ENCODE measurements around the gene ATP6V0B. TPM values are rescaled to one million over a fixed set of nuclear protein-coding genes. Genes with fewer than 3 reads are reported as not detected.
A peak's percentile ranks its signal among the peaks of the same experiment; 100 is the strongest.

The ATP6V0B gene
- polyA plus RNA-seq, 3 donors, result 152 to 168 (median 168) TPM

GRCh38 chr1:43995984-43996732 lies 21.4 kb downstream of the ATP6V0B start:
- no peak for DNase-seq

GRCh38 chr1:43996733-43997115 lies 22.0 kb downstream of the ATP6V0B start:
- no peak for DNase-seq

GRCh38 chr1:43997295-43997999 lies 22.7 kb downstream of the ATP6V0B start:
- no peak for DNase-seq

- no peak for DNase-seq
These were observed 23.2 kb downstream of the ATP6V0B start for GRCh38 chr1:43998000-43998378.

GRCh38 chr1:43999455-43999854 lies 24.7 kb downstream of the ATP6V0B start:
- DNase-seq, result no peak

- no peak for DNase-seq
These were observed 25.4 kb downstream of the ATP6V0B start for GRCh38 chr1:44000122-44000665.

- DNase-seq, result no peak
These were observed 27.4 kb downstream of the ATP6V0B start for GRCh38 chr1:44002165-44002564.

GRCh38 chr1:44002606-44003157 lies 27.9 kb downstream of the ATP6V0B start:
- DNase-seq, result no peak

GRCh38 chr1:44008259-44008658 lies 33.5 kb downstream of the ATP6V0B start:
- DNase-seq, result no peak

GRCh38 chr1:44010935-44011471 lies 36.2 kb downstream of the ATP6V0B start:
- no peak for DNase-seq

GRCh38 chr1:44012404-44012803 lies 37.6 kb downstream of the ATP6V0B start:
- no peak for DNase-seq

- DNase-seq, result peak; percentile 52
These were observed 38.3 kb downstream of the ATP6V0B start for GRCh38 chr1:44012941-44013609.

GRCh38 chr1:44013949-44014348 lies 39.2 kb downstream of the ATP6V0B start:
- DNase-seq, result no peak

GRCh38 chr1:44014365-44015104 lies 39.8 kb downstream of the ATP6V0B start:
- DNase-seq, result no peak

GRCh38 chr1:44015206-44015605 lies 40.4 kb downstream of the ATP6V0B start:
- no peak for DNase-seq

GRCh38 chr1:44016041-44016889 lies 41.5 kb downstream of the ATP6V0B start:
- no peak for DNase-seq

GRCh38 chr1:44016890-44017400 lies 42.2 kb downstream of the ATP6V0B start:
- DNase-seq, result no peak

- DNase-seq, result no peak
These were observed 44.7 kb downstream of the ATP6V0B start for GRCh38 chr1:44019466-44019948.

GRCh38 chr1:44020464-44020863 lies 45.7 kb downstream of the ATP6V0B start:
- no peak for DNase-seq

- DNase-seq, result no peak
These were observed 46.4 kb downstream of the ATP6V0B start for GRCh38 chr1:44021156-44021555.
